ENCODE measurements around the gene SORL1-AS1. TPM values are rescaled to one million over a fixed set of nuclear protein-coding genes. Genes with fewer than 3 reads are reported as not detected.

SORL1-AS1 gene

GRCh38 chr11:121393855-121394254 lies 58.9 kb downstream of the SORL1-AS1 start:
- Mint-ChIP-seq H3K36me3 (no peaks in the 10 kb centered on the region), H3K27me3 (ENCODE audit: low read depth) (peaks cover 2% of the 10 kb centered on the region), H3K9me3 (no peaks in the 10 kb centered on the region), H3K4me3 (no peak overlapping the region), H3K4me1 (peaks cover 2% of the 10 kb centered on the region), H3K27ac (no peak overlapping the region)
- DNase-seq (ENCODE audit: low spot score in 2 of 2, unreplicated experiment in 2 of 2), result no peak
- TF ChIP-seq, protein P1, sequence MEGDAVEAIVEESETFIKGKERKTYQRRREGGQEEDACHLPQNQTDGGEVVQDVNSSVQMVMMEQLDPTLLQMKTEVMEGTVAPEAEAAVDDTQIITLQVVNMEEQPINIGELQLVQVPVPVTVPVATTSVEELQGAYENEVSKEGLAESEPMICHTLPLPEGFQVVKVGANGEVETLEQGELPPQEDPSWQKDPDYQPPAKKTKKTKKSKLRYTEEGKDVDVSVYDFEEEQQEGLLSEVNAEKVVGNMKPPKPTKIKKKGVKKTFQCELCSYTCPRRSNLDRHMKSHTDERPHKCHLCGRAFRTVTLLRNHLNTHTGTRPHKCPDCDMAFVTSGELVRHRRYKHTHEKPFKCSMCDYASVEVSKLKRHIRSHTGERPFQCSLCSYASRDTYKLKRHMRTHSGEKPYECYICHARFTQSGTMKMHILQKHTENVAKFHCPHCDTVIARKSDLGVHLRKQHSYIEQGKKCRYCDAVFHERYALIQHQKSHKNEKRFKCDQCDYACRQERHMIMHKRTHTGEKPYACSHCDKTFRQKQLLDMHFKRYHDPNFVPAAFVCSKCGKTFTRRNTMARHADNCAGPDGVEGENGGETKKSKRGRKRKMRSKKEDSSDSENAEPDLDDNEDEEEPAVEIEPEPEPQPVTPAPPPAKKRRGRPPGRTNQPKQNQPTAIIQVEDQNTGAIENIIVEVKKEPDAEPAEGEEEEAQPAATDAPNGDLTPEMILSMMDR (IDR thresholded peaks at IDR 0.05; ENCODE audit: unreplicated experiment), result no peak

- H3K4me3 Mint-ChIP-seq, result no peak overlapping the region
- peaks cover 2% of the 10 kb centered on the region for H3K27me3 Mint-ChIP-seq (ENCODE audit: low read depth)
- peaks cover 2% of the 10 kb centered on the region for H3K4me1 Mint-ChIP-seq
These were observed 60.9 kb downstream of the SORL1-AS1 start for GRCh38 chr11:121391914-121392313.

GRCh38 chr11:121389651-121390050 lies 63.1 kb downstream of the SORL1-AS1 start:
- no peak for DNase-seq (ENCODE audit: low spot score in 2 of 2, unreplicated experiment in 2 of 2)
- no peak overlapping the region for H3K27ac Mint-ChIP-seq
- H3K9me3 Mint-ChIP-seq, result peaks cover 6% of the 10 kb centered on the region
- no peaks in the 10 kb centered on the region for H3K27me3 Mint-ChIP-seq (ENCODE audit: low read depth)
- no peaks in the 10 kb centered on the region for H3K36me3 Mint-ChIP-seq
- H3K4me3 Mint-ChIP-seq, result no peak overlapping the region
- TF ChIP-seq, protein P1 (IDR thresholded peaks at IDR 0.05; ENCODE audit: unreplicated experiment), result no peak
- H3K4me1 Mint-ChIP-seq, result peaks cover 2% of the 10 kb centered on the region

More at GRCh38 chr11:121391914-121392313, 60.9 kb downstream of the SORL1-AS1 start:
- no peak overlapping the region for H3K27ac Mint-ChIP-seq
- TF ChIP-seq, protein P1 (IDR thresholded peaks at IDR 0.05; ENCODE audit: unreplicated experiment), result no peak
- peaks cover 6% of the 10 kb centered on the region for H3K9me3 Mint-ChIP-seq
- no peak for DNase-seq (ENCODE audit: low spot score in 2 of 2, unreplicated experiment in 2 of 2)
- H3K36me3 Mint-ChIP-seq, result no peaks in the 10 kb centered on the region

Other genes starting within 250 kb of the SORL1-AS1 start
- gene SC5D, start 160.2 kb downstream of the SORL1-AS1 start, total RNA-seq, result 48.8 to 54.1 TPM (median 51.4 TPM) in 3 replicates
- gene SORL1, start 653 bp downstream of the SORL1-AS1 start, total RNA-seq, result 28.0 to 32.8 TPM (median 29.8 TPM) in 3 replicates